PC-9 (cell line): ENCODE data around the gene BPIFB3.

Experiments used
- EZH2 ChIP-seq: fragments of 200-600 bp; sonication (generic); IDR thresholded peaks from 2 replicates; pipeline ENCODE4 v1.8.0; 2017; ENCODE audit warnings: antibody characterized with exemption, low read depth
- TF ChIP-seq, protein P1 (sequence below): fragments of 200-600 bp; sonication (generic); conservative IDR thresholded peaks from 2 replicates; pipeline ENCODE4 v1.6.1; 2017; ENCODE audit warnings: mixed run types, antibody characterized with exemption, mild to moderate bottlenecking, moderate library complexity

DNA sequence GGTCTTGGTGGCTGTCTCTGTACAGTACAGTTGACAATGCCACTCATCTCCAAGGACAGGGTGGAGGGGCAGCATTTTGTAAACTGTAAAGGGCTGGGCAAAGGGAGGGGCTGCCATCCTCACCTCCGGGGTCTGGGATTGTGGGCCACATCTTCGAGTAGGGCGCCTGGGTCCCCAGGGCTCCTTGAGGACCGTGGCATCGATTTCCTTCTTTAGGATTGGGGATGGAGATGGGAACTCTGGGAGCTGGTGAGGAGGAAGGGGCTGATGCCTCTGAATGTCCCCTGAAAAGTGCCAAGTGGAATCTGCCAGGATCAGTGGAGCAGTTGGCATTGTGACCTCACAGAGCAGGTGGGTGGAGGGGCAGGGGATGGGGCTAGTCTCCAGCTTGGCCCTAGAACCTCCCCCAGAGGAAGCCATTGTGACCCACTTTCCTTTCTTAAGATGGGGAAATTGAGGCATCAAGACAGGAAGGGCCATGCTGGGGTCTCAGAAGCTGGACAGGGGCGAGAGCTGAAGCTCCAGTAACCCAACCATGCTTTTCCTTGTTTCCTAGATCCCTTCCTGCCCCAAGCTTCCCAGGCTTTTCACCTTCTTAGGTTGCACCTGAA lies 49.5 kb upstream of the BPIFB3 start, which contains the start of gene SUN5:
- no peak for TF ChIP-seq EZH2
- TF ChIP-seq, protein P1, sequence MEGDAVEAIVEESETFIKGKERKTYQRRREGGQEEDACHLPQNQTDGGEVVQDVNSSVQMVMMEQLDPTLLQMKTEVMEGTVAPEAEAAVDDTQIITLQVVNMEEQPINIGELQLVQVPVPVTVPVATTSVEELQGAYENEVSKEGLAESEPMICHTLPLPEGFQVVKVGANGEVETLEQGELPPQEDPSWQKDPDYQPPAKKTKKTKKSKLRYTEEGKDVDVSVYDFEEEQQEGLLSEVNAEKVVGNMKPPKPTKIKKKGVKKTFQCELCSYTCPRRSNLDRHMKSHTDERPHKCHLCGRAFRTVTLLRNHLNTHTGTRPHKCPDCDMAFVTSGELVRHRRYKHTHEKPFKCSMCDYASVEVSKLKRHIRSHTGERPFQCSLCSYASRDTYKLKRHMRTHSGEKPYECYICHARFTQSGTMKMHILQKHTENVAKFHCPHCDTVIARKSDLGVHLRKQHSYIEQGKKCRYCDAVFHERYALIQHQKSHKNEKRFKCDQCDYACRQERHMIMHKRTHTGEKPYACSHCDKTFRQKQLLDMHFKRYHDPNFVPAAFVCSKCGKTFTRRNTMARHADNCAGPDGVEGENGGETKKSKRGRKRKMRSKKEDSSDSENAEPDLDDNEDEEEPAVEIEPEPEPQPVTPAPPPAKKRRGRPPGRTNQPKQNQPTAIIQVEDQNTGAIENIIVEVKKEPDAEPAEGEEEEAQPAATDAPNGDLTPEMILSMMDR, result no peak
